Right kidney (tissue), 1 donor: ENCODE data around the gene ANKMY1.

Source experiments
- DNase-seq: peaks from one replicate; pipeline ENCODE4 v3.0.0-alpha.2; 2016

The ANKMY1 gene

DNA sequence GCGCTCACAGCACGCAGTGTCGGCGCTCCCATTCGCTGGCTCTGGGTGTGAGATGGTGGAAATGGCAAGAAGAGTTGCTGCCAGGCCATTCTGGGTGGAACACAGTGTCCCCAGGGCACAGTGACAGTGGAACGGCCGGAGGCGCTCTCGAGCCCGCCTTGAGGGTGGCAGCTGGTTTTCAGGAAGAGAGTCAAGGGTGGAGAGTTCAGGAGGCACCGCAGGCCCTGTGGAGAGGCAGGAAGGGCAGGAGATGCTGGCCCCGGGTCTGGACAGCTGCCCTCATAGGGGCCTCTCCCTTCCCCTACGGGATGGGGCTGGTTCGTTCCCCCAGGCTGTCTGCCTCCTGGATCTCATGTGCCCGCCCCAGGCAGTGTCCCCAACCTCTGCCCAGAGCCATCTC lies 109.9 kb downstream of the ANKMY1 start:
- DNase-seq: no peak

GRCh38 chr2:240447331-240447730 lies 110.5 kb downstream of the ANKMY1 start:
- no peak for DNase-seq

DNA sequence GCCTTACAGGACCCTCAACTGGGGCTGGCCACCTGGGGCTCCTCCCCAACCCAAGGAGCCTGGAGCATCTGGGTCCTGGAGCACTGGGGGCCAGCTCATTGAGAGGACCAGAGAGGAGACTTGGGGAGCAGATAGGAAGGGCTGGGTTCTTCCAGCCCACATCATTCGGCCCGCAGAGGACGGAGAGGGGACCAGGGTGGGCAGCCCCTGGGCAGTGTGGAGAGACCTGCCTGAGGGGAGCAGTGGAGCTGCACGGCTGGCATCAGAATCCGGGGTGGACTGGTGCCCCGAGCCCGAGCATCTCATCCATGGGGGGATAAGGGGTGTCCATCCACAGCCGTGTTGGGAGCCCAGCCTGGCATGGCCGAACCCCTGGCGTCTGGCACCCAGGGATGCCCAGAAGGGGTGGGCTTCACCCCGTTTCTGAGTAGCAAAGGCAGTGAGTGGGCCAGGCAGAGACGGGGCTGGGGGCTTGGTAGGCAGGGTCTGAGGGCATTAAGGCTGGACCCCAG lies 111.1 kb downstream of the ANKMY1 start:
- DNase-seq: no peak

DNA sequence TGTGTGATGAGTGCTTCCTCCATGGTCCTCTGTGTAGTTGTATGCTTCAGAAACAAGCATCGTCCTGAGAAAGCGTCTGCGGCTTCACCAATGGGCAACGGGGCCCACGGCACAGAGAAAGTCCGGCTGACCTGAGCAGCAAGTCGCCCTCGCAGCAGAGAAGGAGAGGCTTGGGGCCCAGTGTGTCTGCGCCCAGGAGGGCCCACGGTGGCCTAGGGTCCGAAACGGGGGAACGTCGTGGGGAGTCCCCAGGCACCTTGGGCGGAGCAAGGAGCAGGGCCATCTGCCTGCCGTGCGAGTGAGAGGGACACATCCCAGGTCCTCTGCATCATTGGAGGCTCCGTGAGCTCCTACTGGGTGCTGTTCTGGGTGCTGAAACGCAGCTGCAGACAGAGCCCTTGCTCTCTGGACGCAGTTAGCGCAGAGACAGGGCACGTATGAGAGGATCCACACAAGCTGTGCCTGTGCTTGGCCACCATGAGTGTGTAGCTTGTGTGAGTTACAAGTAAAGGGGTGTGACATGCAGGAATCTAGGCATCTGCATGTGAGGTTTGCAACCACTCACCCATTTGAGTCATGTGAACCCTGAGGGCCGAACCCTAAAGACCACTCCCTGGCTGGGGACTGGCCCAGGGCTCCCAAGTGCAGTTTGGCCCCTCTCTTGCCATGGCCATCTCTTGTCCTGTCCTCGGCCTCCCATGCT lies 111.7 kb downstream of the ANKMY1 start:
- DNase-seq: no peak

DNA sequence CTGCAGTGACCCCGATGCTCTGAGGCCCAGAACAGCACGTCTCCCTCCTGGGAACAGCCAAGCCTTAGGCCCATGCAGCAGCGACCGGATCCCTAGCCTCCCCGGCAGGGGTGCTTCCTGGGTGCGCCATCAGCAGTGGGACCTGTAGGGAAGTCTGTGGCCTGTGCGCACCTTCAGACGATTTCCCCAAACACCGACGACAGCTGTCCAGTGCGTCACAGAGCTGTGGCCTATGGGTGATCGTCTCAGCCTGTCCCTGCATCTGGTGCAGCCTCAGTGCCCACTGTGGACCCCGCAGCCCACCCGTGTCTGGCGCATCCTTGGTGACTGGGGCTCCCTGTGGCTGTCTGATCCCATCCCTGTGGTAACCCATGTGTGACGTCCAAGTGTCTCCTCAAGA lies 113.3 kb downstream of the ANKMY1 start:
- no peak for DNase-seq

GRCh38 chr2:240443891-240444301 lies 113.9 kb downstream of the ANKMY1 start:
- DNase-seq: no peak

- DNase-seq: no peak
Observed at GRCh38 chr2:240442891-240443715, 114.7 kb downstream of the ANKMY1 start.

GRCh38 chr2:240441993-240442411 lies 115.8 kb downstream of the ANKMY1 start:
- DNase-seq: peak; percentile 1

- DNase-seq: peak; percentile 1
Observed at GRCh38 chr2:240441326-240441992, 116.3 kb downstream of the ANKMY1 start.

DNA sequence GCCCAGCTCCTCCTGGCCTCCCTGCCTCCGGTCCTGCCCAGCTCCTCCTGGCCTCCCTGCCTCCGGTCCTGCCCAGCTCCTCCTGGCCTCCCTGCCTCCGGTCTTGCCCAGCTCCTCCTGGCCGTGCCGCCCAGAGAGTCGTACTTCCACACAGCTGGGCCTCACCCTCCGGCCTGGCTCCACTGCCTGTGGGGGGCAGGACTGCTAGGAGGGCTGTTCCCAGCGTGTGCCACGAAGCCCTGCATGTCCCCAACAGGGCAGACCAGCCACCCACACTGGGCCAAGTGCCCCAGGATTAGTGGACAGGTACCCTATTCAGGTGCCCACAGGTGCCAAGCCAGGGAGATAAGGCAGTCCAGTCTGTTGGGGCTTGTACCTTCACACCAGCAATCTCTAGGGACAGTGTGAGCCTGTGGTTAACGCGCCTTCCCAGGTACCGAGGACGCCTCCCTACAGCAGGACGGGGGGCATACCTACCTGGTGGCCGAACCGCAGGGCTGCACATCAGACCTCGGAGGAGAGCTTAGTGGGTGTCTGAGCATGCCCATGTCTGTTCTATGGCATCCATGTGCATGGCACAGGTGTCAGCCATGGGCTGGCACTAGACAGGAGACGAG lies 117.0 kb downstream of the ANKMY1 start:
- no peak for DNase-seq

GRCh38 chr2:240440251-240440650 lies 117.5 kb downstream of the ANKMY1 start:
- DNase-seq: no peak

GRCh38 chr2:240439698-240440151 lies 118.1 kb downstream of the ANKMY1 start:
- DNase-seq: no peak

DNA sequence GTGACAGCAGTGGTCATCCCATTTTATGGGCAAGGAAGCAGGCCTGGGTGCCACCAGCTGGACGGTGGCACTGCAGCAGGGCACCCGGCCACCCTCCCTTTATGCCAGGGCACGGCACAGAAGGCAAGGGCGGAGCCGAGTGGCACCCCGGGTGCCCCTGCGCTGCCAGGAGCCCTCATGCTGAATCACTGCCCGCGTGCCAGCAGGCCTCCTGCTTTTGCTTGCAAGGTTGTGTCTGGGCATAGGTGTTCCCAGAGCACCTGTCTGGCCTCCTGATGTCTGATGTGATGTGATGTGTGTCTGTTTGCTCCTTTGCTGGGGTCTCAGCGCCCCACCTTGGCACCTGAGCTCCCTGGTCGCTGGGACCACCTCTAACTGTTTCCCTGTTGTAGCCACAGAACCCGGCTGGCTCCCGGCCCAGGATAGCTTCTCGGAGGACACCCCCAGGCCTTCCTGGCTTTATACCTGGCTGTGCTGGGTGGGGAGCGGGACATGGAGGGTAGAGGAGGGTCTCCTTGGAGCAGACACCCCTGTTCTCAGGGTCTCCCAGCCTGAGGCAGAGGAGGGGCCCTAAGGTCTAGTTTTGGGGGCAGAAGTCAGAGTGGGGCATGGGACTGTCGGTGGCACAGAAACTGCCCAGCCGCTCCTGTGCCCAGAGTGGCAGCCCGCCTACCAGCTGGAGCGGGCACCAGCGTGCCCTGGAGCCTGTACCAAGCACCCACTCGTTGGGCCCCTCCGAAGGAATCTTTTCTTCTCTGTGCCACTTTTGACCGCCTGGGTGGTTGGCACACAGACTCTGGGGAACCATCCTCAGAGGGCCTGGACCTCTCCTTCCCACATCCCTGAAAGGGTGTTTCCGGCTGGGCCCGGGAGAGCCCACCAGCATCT lies 118.7 kb downstream of the ANKMY1 start:
- no peak for DNase-seq

- DNase-seq: peak; percentile 79
Observed at GRCh38 chr2:240437861-240438809, 119.7 kb downstream of the ANKMY1 start.

- no peak for DNase-seq
Observed at GRCh38 chr2:240437551-240437860, 120.3 kb downstream of the ANKMY1 start.

- peak; percentile 63 for DNase-seq
Observed at GRCh38 chr2:240436683-240437550, 120.9 kb downstream of the ANKMY1 start.

DNA sequence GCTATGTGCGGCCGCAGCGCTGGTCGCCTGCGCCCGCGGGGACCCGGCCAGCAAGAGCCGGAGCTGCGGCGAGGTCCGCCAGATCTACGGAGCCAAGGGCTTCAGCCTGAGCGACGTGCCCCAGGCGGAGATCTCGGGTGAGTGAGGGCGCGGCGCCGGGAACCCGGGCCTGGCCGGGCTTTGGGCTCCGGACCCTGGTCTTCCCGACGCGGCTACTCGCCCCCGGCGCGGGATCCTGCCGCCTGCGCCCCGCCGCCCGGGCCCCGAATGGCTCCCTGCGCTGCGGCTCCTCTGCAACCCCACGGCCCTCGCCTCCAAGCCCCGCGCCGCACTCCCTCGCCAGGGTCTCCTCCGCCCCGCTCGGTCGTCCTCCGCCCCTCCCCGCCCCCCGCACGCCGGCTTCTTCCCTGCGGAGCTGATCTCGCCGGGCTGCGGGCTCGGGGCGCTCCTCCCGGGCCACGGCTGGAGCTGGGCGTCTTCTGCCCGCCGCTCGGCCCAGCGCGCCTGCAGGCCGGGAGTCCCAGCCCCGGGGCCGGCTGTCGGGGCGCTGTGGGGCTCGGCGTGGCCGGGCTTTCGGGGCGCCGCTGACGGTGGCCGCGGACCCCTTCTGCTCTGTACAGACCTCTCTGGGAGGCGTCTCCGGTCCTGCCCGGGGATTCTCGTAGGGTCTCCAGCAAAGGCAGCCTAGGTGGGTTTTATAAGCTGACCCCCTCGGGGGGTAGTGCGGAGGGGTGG lies 121.7 kb downstream of the ANKMY1 start:
- DNase-seq: peak; percentile 75

DNA sequence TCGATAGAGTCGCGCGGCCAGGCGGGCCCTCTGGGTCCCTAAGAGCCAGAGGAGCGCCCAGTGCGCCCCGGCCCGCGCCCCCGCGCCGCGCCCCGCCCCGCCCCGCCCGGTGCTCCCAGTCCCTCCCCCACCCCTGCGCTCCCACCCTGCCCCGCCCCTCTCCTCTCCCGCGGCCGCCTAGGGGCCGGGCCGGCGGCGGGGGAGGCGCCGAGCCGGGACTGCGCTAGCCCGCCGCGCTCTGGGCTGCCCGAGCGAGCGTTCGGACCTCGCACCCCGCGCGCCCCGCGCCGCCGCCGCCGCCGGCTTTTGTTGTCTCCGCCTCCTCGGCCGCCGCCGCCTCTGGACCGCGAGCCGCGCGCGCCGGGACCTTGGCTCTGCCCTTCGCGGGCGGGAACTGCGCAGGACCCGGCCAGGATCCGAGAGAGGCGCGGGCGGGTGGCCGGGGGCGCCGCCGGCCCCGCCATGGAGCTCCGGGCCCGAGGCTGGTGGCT lies 122.3 kb downstream of the ANKMY1 start, which contains the start of gene GPC1:
GPC1 (plus strand) TSS at position 207 of the 491 bp plus-strand sequence; CDS start at position 463, 256 bp downstream.
- DNase-seq: no peak
